Measurements from ENCODE around the gene SCAANT1. TPM values are rescaled to one million over a fixed set of nuclear protein-coding genes. Genes with fewer than 3 reads are reported as not detected.

The SCAANT1 gene
- total RNA-seq, 2 experiments from 2014 or later, result not detected

- peaks cover 65% of the 10 kb centered on the region for H3K4me1 Mint-ChIP-seq (ENCODE audit: low read depth)
- CTCF ChIA-PET, result interaction anchor here (1.5 kb wide), 1 partner anchor 9 kb away, joined by 3 read pairs; no protein-coding TSS in a partner anchor
- H3K36me3 Mint-ChIP-seq (ENCODE audit: low read depth), result no peaks in the 10 kb centered on the region
- no peaks in the 10 kb centered on the region for H3K9me3 Mint-ChIP-seq
- H3K27me3 Mint-ChIP-seq, result no peaks in the 10 kb centered on the region
- H3K27ac Mint-ChIP-seq, result peak overlapping the region; percentile 6
- intact Hi-C loops (cut with micrococcal nuclease), result no loop called here
- DNase-seq (no peak), ATAC-seq (no peak)
- no peak for TF ChIP-seq CTCF (IDR thresholded peaks at IDR 0.05)
- POLR2A ChIA-PET, result interaction anchor here (1.6 kb wide), 1 partner anchor 32 kb away, joined by 3 read pairs; no protein-coding TSS in a partner anchor
- H3K4me3 Mint-ChIP-seq, result no peak overlapping the region
Observed at GRCh38 chr3:63878394-63879060, 33.7 kb downstream of the SCAANT1 start.

GRCh38 chr3:63877737-63878393, 34.3 kb downstream of the SCAANT1 start:
- ATAC-seq, result no peak
- Mint-ChIP-seq H3K27ac (peak overlapping the region; percentile 6), H3K9me3 (no peaks in the 10 kb centered on the region), H3K4me3 (no peak overlapping the region), H3K27me3 (no peaks in the 10 kb centered on the region), H3K36me3 (ENCODE audit: low read depth) (no peaks in the 10 kb centered on the region), H3K4me1 (ENCODE audit: low read depth) (peaks cover 60% of the 10 kb centered on the region)
- no peak for DNase-seq
- intact Hi-C loops (cut with micrococcal nuclease), result no loop called here
- TF ChIP-seq CTCF (IDR thresholded peaks at IDR 0.05), result no peak
- ChIA-PET CTCF (interaction anchor here (0.8 to 1.5 kb wide), 2 partner anchors 8 to 13 kb away, joined by 3 read pairs; no protein-coding TSS in a partner anchor), POLR2A (interaction anchor here (0.9 to 1.6 kb wide), 3 partner anchors 14 to 64 kb away, joined by 3 read pairs; partner anchors contain the start of genes ATXN7 and THOC7)

GRCh38 chr3:63876260-63876659, 35.9 kb downstream of the SCAANT1 start:
- no peak for TF ChIP-seq CTCF (IDR thresholded peaks at IDR 0.05)
- Mint-ChIP-seq H3K4me3 (no peak overlapping the region), H3K9me3 (no peaks in the 10 kb centered on the region), H3K4me1 (ENCODE audit: low read depth) (peaks cover 66% of the 10 kb centered on the region), H3K27ac (no peak overlapping the region), H3K36me3 (ENCODE audit: low read depth) (peaks cover 3% of the 10 kb centered on the region), H3K27me3 (no peaks in the 10 kb centered on the region)
- no peak for DNase-seq
- ChIA-PET CTCF (interaction anchor here (1.0 to 1.4 kb wide), 3 partner anchors 10 to 148 kb away, joined by 3 to 4 read pairs (median 3); no protein-coding TSS in a partner anchor), POLR2A (no interaction called here)
- no peak for ATAC-seq
- intact Hi-C loops (cut with micrococcal nuclease), result no loop called here

GRCh38 chr3:63875510-63875909, 36.7 kb downstream of the SCAANT1 start:
- no peak overlapping the region for H3K27ac Mint-ChIP-seq
- H3K4me3 Mint-ChIP-seq, result no peak overlapping the region
- TF ChIP-seq CTCF (IDR thresholded peaks at IDR 0.05), result no peak
- H3K27me3 Mint-ChIP-seq, result no peaks in the 10 kb centered on the region
- H3K9me3 Mint-ChIP-seq, result no peaks in the 10 kb centered on the region
- ChIA-PET POLR2A (interaction anchor here (0.7 to 1.9 kb wide), 2 partner anchors 9 to 32 kb away, joined by 3 to 5 read pairs; no protein-coding TSS in a partner anchor), CTCF (interaction anchor here (1.4 kb wide), 1 partner anchor 9 kb away, joined by 3 read pairs; no protein-coding TSS in a partner anchor)
- H3K36me3 Mint-ChIP-seq (ENCODE audit: low read depth), result peaks cover 8% of the 10 kb centered on the region
- H3K4me1 Mint-ChIP-seq (ENCODE audit: low read depth), result peaks cover 64% of the 10 kb centered on the region
- intact Hi-C loops (cut with micrococcal nuclease), result no loop called here
- no peak for ATAC-seq
- DNase-seq, result no peak
